Stimulated activated CD4-positive, alpha-beta T cell treated with anti-CD3 and anti-CD28 coated beads, Interleukin-2, amount 100 ng/mL, for 24 hours (primary cell): ENCODE results near the gene RASL10A.
"Not testable (repeated sequence)": the region's sequence is repeated elsewhere in the genome, so short reads cannot be mapped to it uniquely, and the experiment has no call there.

Experiments
- DNase-seq, 2 donors: peaks; one replicate each; pipeline ENCODE4 v3.0.0-alpha.2; 2020

The RASL10A gene, protein sequence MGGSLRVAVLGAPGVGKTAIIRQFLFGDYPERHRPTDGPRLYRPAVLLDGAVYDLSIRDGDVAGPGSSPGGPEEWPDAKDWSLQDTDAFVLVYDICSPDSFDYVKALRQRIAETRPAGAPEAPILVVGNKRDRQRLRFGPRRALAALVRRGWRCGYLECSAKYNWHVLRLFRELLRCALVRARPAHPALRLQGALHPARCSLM

GRCh38 chr22:29315286-29316140, at the start of gene RASL10A:
Gene RASL10A (minus strand): TSS chr22:29315697. CDS start chr22:29315246, 451 bp downstream.
- DNase-seq = peak in 1 of 2 donors; percentile 30

- DNase-seq = no peak
These were observed 44.0 kb upstream of the RASL10A start for GRCh38 chr22:29359469-29359868.

- not testable (repeated sequence) for DNase-seq
These were observed 41.8 kb upstream of the RASL10A start for GRCh38 chr22:29357193-29357890.

DNA sequence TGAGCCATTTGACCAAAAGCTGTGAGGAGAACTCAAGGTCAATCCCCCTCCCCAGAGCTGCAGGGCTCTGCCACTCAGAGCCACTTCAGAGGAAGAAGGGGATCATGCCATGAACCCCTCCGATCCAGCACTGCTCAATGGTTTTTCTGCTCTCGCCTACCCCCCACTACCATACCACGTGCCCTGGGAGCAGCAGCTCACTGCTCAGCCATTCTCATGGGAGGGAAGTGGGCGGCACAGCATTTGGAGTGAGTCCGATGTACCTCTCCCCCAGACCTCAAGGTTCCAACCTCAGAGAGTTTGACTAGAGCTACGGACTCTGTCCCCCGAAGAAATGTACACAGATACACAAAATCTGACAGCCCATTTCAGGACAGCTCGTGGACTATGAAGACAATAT, 38.4 kb upstream of the RASL10A start:
- no peak for DNase-seq

DNA sequence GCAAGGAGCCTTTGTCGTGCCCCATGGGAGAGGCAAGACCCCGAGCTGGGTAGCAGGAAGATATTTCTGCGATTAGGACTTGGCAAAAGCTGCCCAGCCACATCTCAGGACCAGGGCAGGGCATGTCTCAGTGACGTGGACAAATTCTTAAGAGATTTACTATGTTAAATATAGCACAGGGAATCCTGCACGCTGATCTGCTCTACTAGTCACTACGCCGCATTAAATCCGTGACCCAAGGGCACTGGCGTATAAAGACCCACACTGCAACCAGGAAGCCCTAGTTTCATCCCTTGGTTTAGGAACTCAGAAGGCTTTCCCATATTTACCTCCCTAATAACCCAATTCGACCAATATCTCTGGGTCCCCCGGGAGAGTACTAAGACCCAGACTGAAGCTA, 37.8 kb upstream of the RASL10A start:
- no peak for DNase-seq

DNA sequence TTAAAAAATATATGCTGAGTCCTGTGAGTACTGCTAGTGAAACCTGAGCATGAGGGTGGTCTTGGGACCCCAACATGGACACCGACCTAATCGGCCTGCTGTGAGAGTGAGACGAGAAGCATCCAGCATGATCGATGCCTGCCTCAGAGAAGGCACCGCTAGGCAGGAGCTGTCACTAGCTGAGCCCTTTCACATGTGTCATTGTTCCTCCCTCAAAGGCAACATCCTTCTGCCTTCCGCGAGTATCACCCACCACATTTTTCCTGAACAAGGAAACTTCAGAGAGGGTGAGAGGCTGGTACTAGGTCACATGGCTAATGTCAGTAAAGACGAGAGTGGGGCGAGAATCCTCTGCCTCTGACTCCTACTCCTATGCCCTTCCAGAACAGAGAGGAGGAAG, 37.3 kb upstream of the RASL10A start:
- DNase-seq = no peak

GRCh38 chr22:29351891-29352290, 36.4 kb upstream of the RASL10A start:
- DNase-seq = no peak

- DNase-seq = no peak
These were observed 35.5 kb upstream of the RASL10A start for GRCh38 chr22:29351042-29351441.

DNA sequence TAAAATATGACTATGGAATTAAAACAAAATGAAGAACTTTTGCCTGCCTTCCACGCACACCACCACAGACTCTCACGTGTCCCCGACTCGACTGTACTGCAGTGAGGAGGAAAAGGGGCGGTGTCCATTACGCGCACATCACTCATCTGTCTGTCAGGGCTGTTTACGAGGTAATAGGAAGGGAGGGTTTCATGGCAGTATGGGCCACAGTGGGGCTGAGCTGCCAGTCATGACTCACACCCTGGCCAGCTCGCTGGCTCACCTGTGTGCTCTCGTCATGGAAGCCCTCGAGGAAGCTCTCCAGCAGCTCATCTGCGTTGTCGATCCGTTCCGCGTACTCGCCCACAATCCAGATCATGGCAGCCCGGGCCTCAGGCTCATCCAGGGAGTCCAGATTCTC, 33.5 kb upstream of the RASL10A start:
- DNase-seq = no peak

- DNase-seq = no peak
These were observed 32.5 kb upstream of the RASL10A start for GRCh38 chr22:29348041-29348440.

DNA sequence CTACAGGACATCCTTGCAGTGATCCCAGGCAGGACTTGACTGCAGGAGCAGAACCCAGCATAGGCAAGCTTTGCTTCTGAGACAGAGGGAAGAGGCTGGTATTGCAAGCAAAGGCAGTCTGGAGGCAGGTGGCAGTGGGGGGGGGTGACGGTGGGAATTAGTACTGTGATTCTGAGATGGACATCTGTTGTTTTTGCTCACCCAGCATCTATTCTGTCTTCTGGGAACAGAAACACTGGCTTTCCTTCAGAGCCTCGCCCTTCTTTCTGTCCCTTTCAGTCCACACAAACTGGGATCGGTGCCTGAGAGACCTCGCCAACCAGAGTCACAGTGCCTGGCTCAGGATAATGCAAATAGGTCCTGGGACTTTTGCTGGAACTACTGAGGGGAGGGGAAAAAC, 31.2 kb upstream of the RASL10A start:
- DNase-seq = no peak

GRCh38 chr22:29345932-29346331, 30.4 kb upstream of the RASL10A start:
- DNase-seq = no peak

GRCh38 chr22:29344889-29345288, 29.4 kb upstream of the RASL10A start:
- not testable (repeated sequence) for DNase-seq

- no peak for DNase-seq
These were observed 28.6 kb upstream of the RASL10A start for GRCh38 chr22:29344137-29344536.

DNA sequence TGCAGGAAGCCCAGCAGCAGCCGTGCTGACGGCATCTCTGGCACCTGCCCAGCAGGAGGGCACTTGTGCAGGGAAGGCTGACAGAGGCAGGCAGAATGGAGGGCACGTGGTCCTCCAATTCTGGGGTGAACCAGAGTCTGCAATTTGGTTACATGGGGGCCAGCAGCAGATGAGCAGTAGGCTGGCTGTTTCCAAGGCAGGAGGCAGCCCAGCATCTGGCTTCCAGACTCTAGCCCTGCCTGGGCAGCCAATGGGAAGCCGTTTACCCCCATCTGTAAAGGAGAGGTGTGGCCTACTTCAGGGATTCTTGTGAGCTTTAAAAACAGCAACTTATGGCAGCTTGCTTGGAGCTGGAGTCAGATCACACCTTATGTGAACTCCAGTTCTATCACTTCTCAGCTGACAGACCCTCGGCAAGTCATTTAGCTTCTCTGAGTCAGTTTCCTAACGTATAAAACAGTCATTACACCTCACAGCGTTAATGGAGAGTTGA, 27.9 kb upstream of the RASL10A start:
- no peak for DNase-seq

DNA sequence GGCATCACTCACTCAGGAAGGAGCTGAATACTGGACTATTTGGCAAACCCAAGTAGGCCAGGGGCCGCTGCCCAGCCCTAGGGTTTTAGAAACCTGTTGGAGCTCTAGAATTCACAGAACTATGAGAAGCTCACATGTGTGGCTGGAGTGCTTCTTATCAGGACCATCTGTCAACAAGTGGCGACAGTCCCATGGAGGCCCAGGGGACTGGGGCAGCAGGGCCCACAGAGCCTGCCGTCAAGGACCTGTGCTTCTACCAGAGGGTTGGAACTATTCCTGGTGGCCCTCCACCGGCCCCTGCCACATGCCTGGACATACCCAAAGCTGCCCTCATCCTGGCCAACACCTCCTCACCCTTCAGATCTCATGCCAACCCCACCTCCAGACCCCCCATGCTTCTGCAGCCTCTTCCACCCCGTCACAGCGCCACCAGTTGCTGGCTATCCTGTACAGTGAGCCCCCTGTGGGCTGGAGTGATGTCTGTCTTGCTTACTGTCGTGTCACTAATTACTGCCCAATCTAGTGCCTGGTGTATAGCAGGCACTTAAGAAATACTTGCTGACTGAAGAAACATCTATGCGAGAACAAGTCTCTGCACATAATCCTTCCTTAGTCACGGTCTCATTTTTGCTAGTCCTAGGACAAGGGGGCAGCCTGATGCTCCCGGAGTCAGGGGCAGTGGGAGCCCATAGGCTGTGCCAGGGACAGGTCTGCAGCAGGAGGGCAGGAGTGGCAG, 27.2 kb upstream of the RASL10A start:
- no peak for DNase-seq

DNA sequence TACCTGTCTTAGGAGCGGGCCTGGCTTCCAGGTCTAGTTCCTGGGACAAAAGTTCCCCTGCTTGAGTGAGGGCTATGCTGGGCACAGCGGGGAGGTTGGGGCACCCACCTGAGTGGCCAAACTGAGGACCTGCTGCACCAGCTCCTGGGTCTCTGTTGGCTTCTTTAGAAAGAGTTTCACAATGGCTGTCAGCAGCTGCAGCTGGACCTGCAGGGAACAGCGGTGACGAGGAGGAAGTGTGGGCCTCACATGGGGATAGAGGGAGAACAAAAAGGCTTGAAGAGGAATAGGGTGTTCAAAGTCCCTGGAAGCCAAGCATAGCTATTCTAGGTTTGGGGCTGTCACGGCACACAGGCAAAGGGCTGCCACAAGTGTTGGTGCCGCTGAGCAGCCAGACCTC, 26.7 kb upstream of the RASL10A start:
- DNase-seq = no peak

GRCh38 chr22:29341849-29342127, 26.3 kb upstream of the RASL10A start:
- no peak for DNase-seq

GRCh38 chr22:29341056-29341848, 25.8 kb upstream of the RASL10A start:
- no peak for DNase-seq

DNA sequence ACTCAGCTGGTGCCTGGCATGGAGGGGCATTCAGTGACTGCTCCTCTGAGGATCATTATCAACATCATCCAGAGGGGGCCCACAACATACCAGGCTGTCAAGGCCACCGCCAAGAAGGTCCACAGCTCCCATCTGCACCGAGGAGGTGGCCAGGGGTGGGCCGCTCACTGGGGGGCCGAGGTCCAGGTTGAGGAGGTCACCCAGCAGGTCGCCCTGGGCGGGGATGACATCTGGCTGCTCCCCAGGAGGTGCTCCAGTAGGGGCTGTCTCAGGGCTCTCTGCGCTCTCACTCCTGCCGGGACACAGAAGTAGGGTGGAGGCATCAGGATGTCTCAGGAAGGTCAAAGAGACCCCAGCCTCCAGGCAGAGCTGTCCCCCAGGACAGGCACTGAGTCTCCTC, 25.1 kb upstream of the RASL10A start:
- no peak for DNase-seq

GRCh38 chr22:29339381-29340235, 24.1 kb upstream of the RASL10A start:
- no peak for DNase-seq
